HG03175 (cell line): ENCODE measurements around the gene NHERF2.

Source experiments
- ATAC-seq: cut with Tn5 transposase; IDR thresholded peaks from one replicate; pipeline ENCODE4 v1.9.1; 2021; ENCODE audit warnings: mild to moderate bottlenecking, moderate library complexity; ENCODE audit not compliant: unreplicated experiment

The NHERF2 gene

GRCh38 chr16:2056681-2057407 lies 30.1 kb downstream of the NHERF2 start:
- ATAC-seq: no peak

GRCh38 chr16:2057438-2057837 lies 30.7 kb downstream of the NHERF2 start:
- ATAC-seq: no peak

GRCh38 chr16:2058420-2058819 lies 31.7 kb downstream of the NHERF2 start:
- no peak for ATAC-seq

- no peak for ATAC-seq
These were observed 32.2 kb downstream of the NHERF2 start for GRCh38 chr16:2058872-2059271.

GRCh38 chr16:2060346-2060745 lies 33.6 kb downstream of the NHERF2 start:
- no peak for ATAC-seq

GRCh38 chr16:2061023-2061422 lies 34.3 kb downstream of the NHERF2 start:
- ATAC-seq: no peak

- no peak for ATAC-seq
These were observed 34.8 kb downstream of the NHERF2 start for GRCh38 chr16:2061526-2061925.

GRCh38 chr16:2062801-2063200 lies 36.1 kb downstream of the NHERF2 start:
- ATAC-seq: no peak

GRCh38 chr16:2063861-2064260 lies 37.2 kb downstream of the NHERF2 start:
- ATAC-seq: no peak

GRCh38 chr16:2064368-2064945 lies 37.8 kb downstream of the NHERF2 start:
- no peak for ATAC-seq

GRCh38 chr16:2066139-2066538 lies 39.4 kb downstream of the NHERF2 start:
- ATAC-seq: no peak

- no peak for ATAC-seq
These were observed 44.1 kb downstream of the NHERF2 start for GRCh38 chr16:2070576-2071453.

- no peak for ATAC-seq
These were observed 44.9 kb downstream of the NHERF2 start for GRCh38 chr16:2071454-2072202.

GRCh38 chr16:2072926-2073325 lies 46.2 kb downstream of the NHERF2 start:
- no peak for ATAC-seq

- no peak for ATAC-seq
These were observed 47.4 kb downstream of the NHERF2 start for GRCh38 chr16:2074071-2074470.

GRCh38 chr16:2075631-2076030 lies 48.9 kb downstream of the NHERF2 start:
- no peak for ATAC-seq

GRCh38 chr16:2076072-2076865 lies 49.6 kb downstream of the NHERF2 start:
- no peak for ATAC-seq

- no peak for ATAC-seq
These were observed 50.3 kb downstream of the NHERF2 start for GRCh38 chr16:2077016-2077415.

GRCh38 chr16:2077696-2078095 lies 51.0 kb downstream of the NHERF2 start:
- ATAC-seq: no peak

- ATAC-seq: no peak
These were observed 51.4 kb downstream of the NHERF2 start for GRCh38 chr16:2078096-2078495.
